Hepatocyte (in vitro differentiated cells): ENCODE measurements around the gene ABHD2.

Experiments
- CTCF ChIP-seq: fragments of 200-600 bp; sonication (generic); IDR thresholded peaks from 2 replicates; pipeline ENCODE4 v1.5.1; 2016; ENCODE audit warnings: antibody characterized with exemption, mild to moderate bottlenecking; ENCODE audit not compliant: poor library complexity
- EZH2 ChIP-seq: fragments of 200-600 bp; sonication (generic); IDR thresholded peaks from 2 replicates; pipeline ENCODE4 v1.6.1; 2016; ENCODE audit warnings: antibody characterized with exemption, mild to moderate bottlenecking, borderline replicate concordance
- EZH2phosphoT487 ChIP-seq: fragments of 200-600 bp; sonication (generic); IDR thresholded peaks from one replicate; pipeline ENCODE4 v1.6.1; 2018; ENCODE audit warnings: antibody characterized with exemption, mild to moderate bottlenecking, low read depth, moderate library complexity; ENCODE audit not compliant: unreplicated experiment, severe bottlenecking

- TF ChIP-seq CTCF (no peak), EZH2 (no peak), EZH2phosphoT487 (no peak)
Observed at GRCh38 chr15:89221543-89221942, 133.3 kb downstream of the ABHD2 start, which contains the start of gene RLBP1.
